ENCODE measurements around the gene ZCCHC14.

The ZCCHC14 gene

GRCh38 chr16:87426423-87427215 lies 66.2 kb downstream of the ZCCHC14 start:
- Histone ChIP-seq H3K27ac (replicated peaks; ENCODE audit: low read length) (no peak overlapping the region), H2BK120ac (ENCODE audit: low read depth, low read length) (no peak overlapping the region), H3K18ac (ENCODE audit: low read length) (no peak overlapping the region), H2AFZ (ENCODE audit: low read length) (no peak overlapping the region), H2BK5ac (ENCODE audit: low read length) (no peak overlapping the region), H2BK15ac (ENCODE audit: low read length) (no peak overlapping the region), H3K23ac (ENCODE audit: low read depth, low read length, poor library complexity) (no peak overlapping the region), H4K8ac (ENCODE audit: low read depth, low read length) (no peak overlapping the region), H3K14ac (ENCODE audit: low read length) (no peak overlapping the region), H3K4me2 (ENCODE audit: insufficient read depth, low read length, poor library complexity, severe bottlenecking) (no peak overlapping the region), H3K27me3 (ENCODE audit: control insufficient read depth in 3 of 3, insufficient read depth in 3 of 3, low read depth in 1 of 3, low read length in 3 of 3) (no peaks in the 10 kb centered on the region), H3K9me3 (replicated peaks in 1 of 2; ENCODE audit: control insufficient read depth in 2 of 2, insufficient read depth in 1 of 2, low read depth in 1 of 2, low read length in 2 of 2) (no peaks in the 10 kb centered on the region), H3K4ac (ENCODE audit: low read length) (no peak overlapping the region), H3K4me3 (ENCODE audit: low read length in 2 of 2) (no peak overlapping the region), H2BK12ac (ENCODE audit: low read length) (no peak overlapping the region), H3K4me1 (ENCODE audit: control insufficient read depth in 2 of 2, insufficient read depth in 1 of 2, low read depth in 1 of 2, low read length in 2 of 2) (peaks cover 0 to 20% of the 10 kb centered on the region in 2 donors), H3K36me3 (replicated peaks in 1 of 2; ENCODE audit: control insufficient read depth in 2 of 2, insufficient read depth in 2 of 2, low read length in 2 of 2) (peaks cover 18 to 64% of the 10 kb centered on the region in 2 donors), H3K79me1 (ENCODE audit: low read depth, low read length) (peaks cover 5% of the 10 kb centered on the region), H2AK5ac (ENCODE audit: low read depth, low read length) (no peak overlapping the region), H4K91ac (ENCODE audit: low read depth, low read length, poor library complexity) (no peak overlapping the region), H3K9ac (ENCODE audit: low read depth, low read length, poor library complexity) (peak overlapping the region; percentile 47)
- no CpG with 5 or more reads among the region's 18 CpGs for WGBS, 2 donors (ENCODE audit: extremely low coverage in 2 of 2, insufficient read length in 2 of 2, insufficient replicate concordance in 1 of 2)
- no peak for DNase-seq (ENCODE audit: low spot score)

GRCh38 chr16:87425941-87426340 lies 66.9 kb downstream of the ZCCHC14 start:
- H2AK5ac ChIP-seq (ENCODE audit: low read depth, low read length), result no peak overlapping the region
- H3K27me3 ChIP-seq (ENCODE audit: control insufficient read depth in 3 of 3, insufficient read depth in 3 of 3, low read depth in 1 of 3, low read length in 3 of 3), result no peaks in the 10 kb centered on the region
- no peaks in the 10 kb centered on the region for H3K9me3 ChIP-seq (replicated peaks in 1 of 2; ENCODE audit: control insufficient read depth in 2 of 2, insufficient read depth in 1 of 2, low read depth in 1 of 2, low read length in 2 of 2)
- no peak overlapping the region for H3K18ac ChIP-seq (ENCODE audit: low read length)
- peaks cover 0 to 20% of the 10 kb centered on the region in 2 donors for H3K4me1 ChIP-seq (ENCODE audit: control insufficient read depth in 2 of 2, insufficient read depth in 1 of 2, low read depth in 1 of 2, low read length in 2 of 2)
- DNase-seq (ENCODE audit: low spot score), result no peak
- no peak overlapping the region for H4K8ac ChIP-seq (ENCODE audit: low read depth, low read length)
- H3K9ac ChIP-seq (ENCODE audit: low read depth, low read length, poor library complexity), result no peak overlapping the region
- peaks cover 8% of the 10 kb centered on the region for H3K79me1 ChIP-seq (ENCODE audit: low read depth, low read length)
- H2BK5ac ChIP-seq (ENCODE audit: low read length), result no peak overlapping the region
- no peak overlapping the region for H3K4me2 ChIP-seq (ENCODE audit: insufficient read depth, low read length, poor library complexity, severe bottlenecking)
- H2BK12ac ChIP-seq (ENCODE audit: low read length), result no peak overlapping the region
- no peak overlapping the region for H3K4ac ChIP-seq (ENCODE audit: low read length)
- no peak overlapping the region for H3K4me3 ChIP-seq (ENCODE audit: low read length in 2 of 2)
- H3K14ac ChIP-seq (ENCODE audit: low read length), result no peak overlapping the region
- no peak overlapping the region for H2AFZ ChIP-seq (ENCODE audit: low read length)
- H2BK15ac ChIP-seq (ENCODE audit: low read length), result no peak overlapping the region
- no CpG with 5 or more reads among the region's 12 CpGs for WGBS, 2 donors (ENCODE audit: extremely low coverage in 2 of 2, insufficient read length in 2 of 2, insufficient replicate concordance in 1 of 2)
- no peak overlapping the region for H3K27ac ChIP-seq (replicated peaks; ENCODE audit: low read length)
- peaks cover 16 to 68% of the 10 kb centered on the region in 2 donors for H3K36me3 ChIP-seq (replicated peaks in 1 of 2; ENCODE audit: control insufficient read depth in 2 of 2, insufficient read depth in 2 of 2, low read length in 2 of 2)
- no peak overlapping the region for H4K91ac ChIP-seq (ENCODE audit: low read depth, low read length, poor library complexity)
- no peak overlapping the region for H2BK120ac ChIP-seq (ENCODE audit: low read depth, low read length)
- H3K23ac ChIP-seq (ENCODE audit: low read depth, low read length, poor library complexity), result no peak overlapping the region

GRCh38 chr16:87424266-87424665 lies 68.6 kb downstream of the ZCCHC14 start:
- Histone ChIP-seq H2BK12ac (ENCODE audit: low read length) (no peak overlapping the region), H3K4me1 (ENCODE audit: control insufficient read depth in 2 of 2, insufficient read depth in 1 of 2, low read depth in 1 of 2, low read length in 2 of 2) (peaks cover 0 to 20% of the 10 kb centered on the region in 2 donors), H3K4ac (ENCODE audit: low read length) (no peak overlapping the region), H3K18ac (ENCODE audit: low read length) (peak overlapping the region; percentile 82), H3K4me2 (ENCODE audit: insufficient read depth, low read length, poor library complexity, severe bottlenecking) (no peak overlapping the region), H3K79me1 (ENCODE audit: low read depth, low read length) (peaks cover 6% of the 10 kb centered on the region), H2BK120ac (ENCODE audit: low read depth, low read length) (no peak overlapping the region), H3K4me3 (ENCODE audit: low read length in 2 of 2) (no peak overlapping the region), H3K23ac (ENCODE audit: low read depth, low read length, poor library complexity) (peak overlapping the region; percentile 56), H2AK5ac (ENCODE audit: low read depth, low read length) (no peak overlapping the region), H3K14ac (ENCODE audit: low read length) (peak overlapping the region; percentile 66), H3K9me3 (replicated peaks in 1 of 2; ENCODE audit: control insufficient read depth in 2 of 2, insufficient read depth in 1 of 2, low read depth in 1 of 2, low read length in 2 of 2) (no peaks in the 10 kb centered on the region), H2BK15ac (ENCODE audit: low read length) (no peak overlapping the region), H3K27me3 (ENCODE audit: control insufficient read depth in 3 of 3, insufficient read depth in 3 of 3, low read depth in 1 of 3, low read length in 3 of 3) (no peaks in the 10 kb centered on the region), H3K36me3 (replicated peaks in 1 of 2; ENCODE audit: control insufficient read depth in 2 of 2, insufficient read depth in 2 of 2, low read length in 2 of 2) (peaks cover 26 to 76% of the 10 kb centered on the region in 2 donors), H4K91ac (ENCODE audit: low read depth, low read length, poor library complexity) (no peak overlapping the region), H4K8ac (ENCODE audit: low read depth, low read length) (peak overlapping the region; percentile 73), H2AFZ (ENCODE audit: low read length) (no peak overlapping the region), H3K9ac (ENCODE audit: low read depth, low read length, poor library complexity) (peak overlapping the region; percentile 1), H2BK5ac (ENCODE audit: low read length) (no peak overlapping the region), H3K27ac (replicated peaks; ENCODE audit: low read length) (no peak overlapping the region)
- WGBS, 2 donors (ENCODE audit: extremely low coverage in 2 of 2, insufficient read length in 2 of 2, insufficient replicate concordance in 1 of 2), result no CpG with 5 or more reads among the region's 12 CpGs
- DNase-seq (ENCODE audit: low spot score), result no peak

GRCh38 chr16:87423429-87423828 lies 69.4 kb downstream of the ZCCHC14 start:
- Histone ChIP-seq H3K4ac (ENCODE audit: low read length) (no peak overlapping the region), H2AK5ac (ENCODE audit: low read depth, low read length) (no peak overlapping the region), H2AFZ (ENCODE audit: low read length) (no peak overlapping the region), H3K27ac (replicated peaks; ENCODE audit: low read length) (no peak overlapping the region), H2BK12ac (ENCODE audit: low read length) (no peak overlapping the region), H3K79me1 (ENCODE audit: low read depth, low read length) (peaks cover 6% of the 10 kb centered on the region), H2BK5ac (ENCODE audit: low read length) (no peak overlapping the region), H3K4me2 (ENCODE audit: insufficient read depth, low read length, poor library complexity, severe bottlenecking) (no peak overlapping the region), H2BK15ac (ENCODE audit: low read length) (no peak overlapping the region), H3K36me3 (replicated peaks in 1 of 2; ENCODE audit: control insufficient read depth in 2 of 2, insufficient read depth in 2 of 2, low read length in 2 of 2) (peaks cover 27 to 70% of the 10 kb centered on the region in 2 donors), H3K14ac (ENCODE audit: low read length) (no peak overlapping the region), H3K9ac (ENCODE audit: low read depth, low read length, poor library complexity) (no peak overlapping the region), H3K4me1 (ENCODE audit: control insufficient read depth in 2 of 2, insufficient read depth in 1 of 2, low read depth in 1 of 2, low read length in 2 of 2) (peaks cover 0 to 20% of the 10 kb centered on the region in 2 donors), H3K23ac (ENCODE audit: low read depth, low read length, poor library complexity) (peak overlapping the region; percentile 89), H3K27me3 (ENCODE audit: control insufficient read depth in 3 of 3, insufficient read depth in 3 of 3, low read depth in 1 of 3, low read length in 3 of 3) (no peaks in the 10 kb centered on the region), H3K9me3 (replicated peaks in 1 of 2; ENCODE audit: control insufficient read depth in 2 of 2, insufficient read depth in 1 of 2, low read depth in 1 of 2, low read length in 2 of 2) (no peaks in the 10 kb centered on the region), H3K18ac (ENCODE audit: low read length) (no peak overlapping the region), H2BK120ac (ENCODE audit: low read depth, low read length) (no peak overlapping the region), H3K4me3 (ENCODE audit: low read length in 2 of 2) (no peak overlapping the region), H4K91ac (ENCODE audit: low read depth, low read length, poor library complexity) (no peak overlapping the region), H4K8ac (ENCODE audit: low read depth, low read length) (no peak overlapping the region)
- WGBS, 2 donors (ENCODE audit: extremely low coverage in 2 of 2, insufficient read length in 2 of 2, insufficient replicate concordance in 1 of 2), result no CpG with 5 or more reads among the region's 15 CpGs
- DNase-seq (ENCODE audit: low spot score), result no peak
